Sigmoid colon (tissue), 7 donors: ENCODE results near the gene MMP17. TPM values are rescaled to one million over a fixed set of nuclear protein-coding genes. Genes with fewer than 3 reads are reported as not detected.

ENCODE experiments used
- DNase-seq: peaks from one replicate; pipeline ENCODE4 v3.0.0-alpha.2; 2019
- H3K27ac ChIP-seq, 4 donors: fragments of 200-600 bp; sonication (generic); one replicate each; pipeline ENCODE4 v1.5.1; 2016 to 2019; ENCODE audit warnings: mild to moderate bottlenecking in 1 of 4
- H3K27me3 ChIP-seq, 3 donors: fragments of 200-600 bp; sonication (generic); one replicate each; pipeline ENCODE4 v1.5.1; 2019; ENCODE audit warnings: mild to moderate bottlenecking in 1 of 3
- H3K36me3 ChIP-seq, 4 donors: fragments of 200-600 bp; sonication (generic); one replicate each; pipeline ENCODE4 v1.5.1; 2016 to 2019
- H3K4me1 ChIP-seq, 4 donors: fragments of 200-600 bp; sonication (generic); one replicate each; pipeline ENCODE4 v1.5.1; 2017 to 2019
- H3K4me3 ChIP-seq, 4 donors: fragments of 200-600 bp; sonication (generic); one replicate each; pipeline ENCODE4 v1.5.1; 2017 to 2019; ENCODE audit warnings: mild to moderate bottlenecking in 2 of 4, moderate library complexity in 1 of 4
- H3K9me3 ChIP-seq, 4 donors: fragments of 200-600 bp in 3 of 4; sonication (generic) in 3 of 4; one replicate each; pipeline versions ENCODE4 v1.5.1 to v1.6.1; 2013 to 2019
- EP300 ChIP-seq, 4 donors: sonication (generic); formaldehyde crosslinking; IDR thresholded peaks; one replicate each; pipeline ENCODE4 v1.6.1; 2017; ENCODE audit warnings: antibody characterized with exemption in 4 of 4
- POLR2A ChIP-seq, 2 donors: fragments of 450-650 bp; IDR thresholded peaks; one replicate each; pipeline ENCODE4 v1.6.1; 2016; ENCODE audit warnings: antibody characterized with exemption in 2 of 2, mild to moderate bottlenecking in 2 of 2, moderate library complexity in 2 of 2
- POLR2AphosphoS5 ChIP-seq, 4 donors: sonication (generic); formaldehyde crosslinking; IDR thresholded peaks; one replicate each; pipeline ENCODE4 v1.6.1; 2017; ENCODE audit warnings: antibody characterized with exemption in 4 of 4
- WGBS, 2 donors: extraction: QIAGEN DNeasy Blood & Tissue Kit; methylation state at CpG; one replicate each; pipeline ENCODE4 v1.1.7; 2013; 5-methylcytosine and 5-hydroxymethylcytosine counted together
- intact Hi-C: fragments of 100-400 bp; cut with DNase I; formaldehyde crosslinking; loops from one replicate; pipeline ENCODE4 v1.15.1; 2023
- polyA plus RNA-seq, 3 donors: library from polyadenylated mRNA; stranded (reverse); fragments of 200-250 nt; gene quantifications; one replicate each; pipeline ENCODE4 v1.2.3, GENCODE V29; 2013
- total RNA-seq, 4 donors: library from RNA; depleted of rRNA; stranded (reverse); fragments of >200 nt; gene quantifications; one replicate each; pipeline ENCODE4 v1.1.0, GENCODE V29; 2016
- TF ChIP-seq, protein P1 (sequence below), 4 experiments: fragments of 450-650 bp in 3 of 4; fragments of 200-600 bp in 1 of 4; IDR thresholded peaks; one replicate each; pipeline ENCODE4 v1.5.1; 2016 to 2019; ENCODE audit warnings: antibody characterized with exemption in 4 of 4, mild to moderate bottlenecking in 3 of 4, moderate library complexity in 2 of 4
- donor health status: healthy with polysubstance abuse.
- donor health status: Bipolar disorder and iron deficiency.
- donor health status: healthy.

MMP17 gene
- total and polyA plus RNA-seq, 7 donors, result 0.60 to 7.1 (median 4.9) TPM; not detected in 1

DNA sequence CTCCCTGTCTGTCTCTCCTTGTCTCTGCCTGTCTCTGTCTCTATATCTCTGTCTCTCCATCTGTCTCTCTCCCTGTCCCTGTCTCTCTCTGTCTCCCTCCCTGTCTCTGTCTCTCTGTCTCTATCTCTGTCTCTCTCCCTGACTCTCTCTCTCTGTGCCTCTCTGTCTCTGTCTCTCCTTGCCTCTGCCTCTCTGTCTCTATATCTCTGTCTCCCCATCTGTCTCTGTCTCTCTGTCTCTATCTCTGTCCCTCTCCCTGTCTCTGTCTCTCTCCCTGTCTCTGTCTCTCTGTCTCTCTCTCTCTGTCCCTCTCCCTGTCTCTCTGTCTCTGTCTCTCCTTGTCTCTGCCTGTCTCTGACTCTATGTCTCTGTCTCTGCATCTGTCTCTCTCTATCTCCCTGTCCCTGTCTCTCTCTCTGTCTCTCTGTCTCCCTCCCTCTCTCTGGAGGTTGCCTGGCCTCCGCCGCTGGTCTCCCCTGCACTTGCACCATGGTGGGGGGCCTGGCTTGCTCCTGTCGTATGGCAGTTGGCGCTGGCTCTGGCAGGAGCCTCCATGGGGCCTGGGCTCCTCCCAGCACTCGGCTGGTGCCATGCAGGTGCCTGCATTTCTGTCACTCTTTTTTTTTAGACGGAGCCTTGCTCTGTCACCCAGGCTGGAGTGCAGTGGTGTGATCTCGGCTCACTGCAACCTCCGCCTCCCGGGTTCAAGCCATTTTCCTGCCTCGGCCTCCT is 28.3 kb downstream of the MMP17 start:
- H3K4me3 ChIP-seq, result no peak overlapping the region
- DNase-seq, result no peak
- no peaks in the 10 kb centered on the region for H3K9me3 ChIP-seq
- H3K27me3 ChIP-seq, result peaks cover 0 to 35% (median 19%) of the 10 kb centered on the region in 3 donors
- no peaks in the 10 kb centered on the region for H3K36me3 ChIP-seq
- intact Hi-C loops, result no loop called here
- peaks cover 0 to 8% (median under 1%) of the 10 kb centered on the region in 4 donors for H3K4me1 ChIP-seq
- 85 to 88% methylated on average over 10 of the region's 10 CpGs for WGBS, 2 donors
- H3K27ac ChIP-seq, result no peak overlapping the region
- TF ChIP-seq EP300 (IDR thresholded peaks at IDR 0.05) (no peak), POLR2AphosphoS5 (IDR thresholded peaks at IDR 0.05) (no peak), POLR2A (IDR thresholded peaks at IDR 0.05) (no peak)
- TF ChIP-seq, protein P1, sequence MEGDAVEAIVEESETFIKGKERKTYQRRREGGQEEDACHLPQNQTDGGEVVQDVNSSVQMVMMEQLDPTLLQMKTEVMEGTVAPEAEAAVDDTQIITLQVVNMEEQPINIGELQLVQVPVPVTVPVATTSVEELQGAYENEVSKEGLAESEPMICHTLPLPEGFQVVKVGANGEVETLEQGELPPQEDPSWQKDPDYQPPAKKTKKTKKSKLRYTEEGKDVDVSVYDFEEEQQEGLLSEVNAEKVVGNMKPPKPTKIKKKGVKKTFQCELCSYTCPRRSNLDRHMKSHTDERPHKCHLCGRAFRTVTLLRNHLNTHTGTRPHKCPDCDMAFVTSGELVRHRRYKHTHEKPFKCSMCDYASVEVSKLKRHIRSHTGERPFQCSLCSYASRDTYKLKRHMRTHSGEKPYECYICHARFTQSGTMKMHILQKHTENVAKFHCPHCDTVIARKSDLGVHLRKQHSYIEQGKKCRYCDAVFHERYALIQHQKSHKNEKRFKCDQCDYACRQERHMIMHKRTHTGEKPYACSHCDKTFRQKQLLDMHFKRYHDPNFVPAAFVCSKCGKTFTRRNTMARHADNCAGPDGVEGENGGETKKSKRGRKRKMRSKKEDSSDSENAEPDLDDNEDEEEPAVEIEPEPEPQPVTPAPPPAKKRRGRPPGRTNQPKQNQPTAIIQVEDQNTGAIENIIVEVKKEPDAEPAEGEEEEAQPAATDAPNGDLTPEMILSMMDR (IDR thresholded peaks at IDR 0.05), result no peak

GRCh38 chr12:131857908-131858850 is 30.0 kb downstream of the MMP17 start:
- Histone ChIP-seq H3K27me3 (peaks cover 0 to 25% (median 19%) of the 10 kb centered on the region in 3 donors), H3K4me1 (peaks cover 0 to 9% (median 0%) of the 10 kb centered on the region in 4 donors), H3K36me3 (no peaks in the 10 kb centered on the region), H3K4me3 (no peak overlapping the region), H3K9me3 (no peaks in the 10 kb centered on the region), H3K27ac (no peak overlapping the region)
- DNase-seq, result no peak
- TF ChIP-seq, protein P1 (IDR thresholded peaks at IDR 0.05), result no peak
- TF ChIP-seq POLR2AphosphoS5 (IDR thresholded peaks at IDR 0.05) (no peak), POLR2A (IDR thresholded peaks at IDR 0.05) (no peak), EP300 (IDR thresholded peaks at IDR 0.05) (no peak)
- WGBS, 2 donors, result 79 to 87% methylated on average over 21 of the region's 21 CpGs
- intact Hi-C loops, result no loop called here

- Histone ChIP-seq H3K36me3 (no peaks in the 10 kb centered on the region), H3K4me3 (no peak overlapping the region), H3K27me3 (peaks cover 0 to 4% (median 0%) of the 10 kb centered on the region in 3 donors), H3K4me1 (peaks cover 0 to 16% (median 0%) of the 10 kb centered on the region in 4 donors), H3K27ac (peak overlapping the region in 1 of 4 donors; percentile 8), H3K9me3 (no peaks in the 10 kb centered on the region)
- intact Hi-C loops, result no loop called here
- TF ChIP-seq POLR2AphosphoS5 (IDR thresholded peaks at IDR 0.05) (no peak), EP300 (IDR thresholded peaks at IDR 0.05) (no peak), POLR2A (IDR thresholded peaks at IDR 0.05) (no peak)
- TF ChIP-seq, protein P1 (IDR thresholded peaks at IDR 0.05), result no peak
- 12 to 42% methylated on average over 22 of the region's 22 CpGs for WGBS, 2 donors
- DNase-seq, result no peak
These were observed 32.5 kb downstream of the MMP17 start for GRCh38 chr12:131860472-131861260.

- intact Hi-C loops, result no loop called here
These were observed 33.3 kb downstream of the MMP17 start for GRCh38 chr12:131861261-131862083.

More at GRCh38 chr12:131861261-131862083, 33.3 kb downstream of the MMP17 start:
- H3K36me3 ChIP-seq, result no peaks in the 10 kb centered on the region
- H3K9me3 ChIP-seq, result no peaks in the 10 kb centered on the region
- 80 to 89% methylated on average over 12 of the region's 12 CpGs for WGBS, 2 donors
- DNase-seq, result no peak
- no peaks in the 10 kb centered on the region for H3K27me3 ChIP-seq
- peaks cover 0 to 16% (median 0%) of the 10 kb centered on the region in 4 donors for H3K4me1 ChIP-seq
- no peak overlapping the region for H3K4me3 ChIP-seq
- TF ChIP-seq, protein P1 (IDR thresholded peaks at IDR 0.05), result no peak
- TF ChIP-seq POLR2AphosphoS5 (IDR thresholded peaks at IDR 0.05) (no peak), EP300 (IDR thresholded peaks at IDR 0.05) (no peak), POLR2A (IDR thresholded peaks at IDR 0.05) (no peak)
- no peak overlapping the region for H3K27ac ChIP-seq
